ENCODE measurements around the gene SUCLG1.
"Not testable (repeated sequence)": the region's sequence is repeated elsewhere in the genome, so short reads cannot be mapped to it uniquely, and the experiment has no call there.

SUCLG1 gene

DNA sequence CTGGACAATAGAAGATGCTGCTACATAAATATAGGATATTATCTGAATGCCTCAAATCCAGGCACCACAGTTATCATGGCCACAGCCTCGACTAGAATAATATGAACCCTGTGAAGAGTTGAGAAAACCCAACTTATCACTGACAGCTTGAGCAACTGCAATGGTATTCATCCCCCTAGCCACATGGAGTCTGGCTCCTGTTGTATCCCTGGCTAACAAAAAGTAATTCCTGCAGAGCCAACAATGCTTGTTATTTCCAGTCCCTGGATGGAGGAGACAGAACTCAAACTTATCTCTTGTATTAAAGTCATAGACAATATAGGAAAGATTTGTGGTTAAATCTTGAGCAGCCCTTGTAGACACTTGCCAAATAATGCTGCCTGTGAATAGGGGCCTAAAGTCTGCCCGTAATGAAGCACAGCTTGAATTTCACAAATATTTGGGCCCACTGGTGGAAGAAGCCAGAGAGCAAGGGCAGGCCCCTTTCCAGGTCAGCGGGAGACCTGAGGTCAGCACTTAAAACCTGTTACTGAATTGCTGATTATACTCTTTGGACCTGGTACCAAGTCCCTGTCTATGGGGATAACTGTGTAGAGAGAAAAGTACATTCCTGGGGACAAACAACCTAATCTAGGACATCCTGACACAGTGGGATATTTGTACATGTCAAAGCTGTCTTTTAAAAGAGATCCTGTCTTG lies 28.4 kb upstream of the SUCLG1 start:
- H3K27ac ChIP-seq (ENCODE audit: low read depth, low read length, severe bottlenecking): no peak overlapping the region
- H3K9me3 ChIP-seq (ENCODE audit: control insufficient read depth, low read length): no peaks in the 10 kb centered on the region
- peaks cover 2% of the 10 kb centered on the region for H3K4me1 ChIP-seq (ENCODE audit: control insufficient read depth, insufficient read depth, low read length, poor library complexity, severe bottlenecking)
- 67 to 76% methylated on average over 2 to 3 of the region's 3 CpGs for WGBS, 2 experiments (ENCODE audit: insufficient coverage in 2 of 2)
- no peaks in the 10 kb centered on the region for H3K36me3 ChIP-seq (ENCODE audit: control insufficient read depth, insufficient read depth, low read length)
- H3K4me3 ChIP-seq (ENCODE audit: extremely low read depth, insufficient read depth, low read length, poor library complexity, severe bottlenecking): no peak overlapping the region

DNA sequence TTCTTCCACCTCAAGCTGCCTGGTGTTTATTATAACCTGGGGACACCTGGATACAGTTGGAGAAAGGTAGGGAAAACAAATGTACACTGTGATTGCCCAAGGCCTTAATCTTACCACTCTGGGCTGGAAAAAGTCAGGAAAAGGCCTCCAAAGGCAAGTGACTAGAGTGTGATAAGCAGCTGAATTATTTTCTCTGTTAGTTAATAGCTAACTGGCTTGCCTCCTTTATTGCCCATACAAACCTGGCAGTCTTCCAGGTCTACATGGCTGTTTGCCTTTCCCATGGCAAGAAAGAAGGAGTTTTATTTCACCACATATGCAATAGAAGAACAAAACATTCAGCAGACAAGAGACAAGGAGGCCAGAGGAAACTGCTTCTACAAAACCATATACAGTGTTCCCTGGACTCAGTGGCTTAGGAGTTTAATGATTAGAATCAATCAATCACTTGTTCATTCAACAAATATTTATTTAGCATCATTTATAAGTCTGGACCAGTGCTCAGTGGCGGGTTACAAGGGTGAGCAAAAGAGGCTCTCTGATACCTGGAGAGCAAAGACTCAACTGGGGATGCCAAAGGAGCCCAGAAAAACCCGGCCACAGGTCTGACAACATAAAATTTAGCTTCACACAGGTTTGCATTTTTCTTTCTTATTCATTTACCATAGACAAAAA lies 27.5 kb upstream of the SUCLG1 start:
- Histone ChIP-seq H3K27ac (ENCODE audit: low read depth, low read length, severe bottlenecking) (no peak overlapping the region), H3K9me3 (ENCODE audit: control insufficient read depth, low read length) (no peaks in the 10 kb centered on the region)
- WGBS, 2 experiments (ENCODE audit: insufficient coverage in 2 of 2): 83% methylated on average over 1 of the region's 2 CpGs; no CpG with 5 or more reads in 1 of the 2 experiments

DNA sequence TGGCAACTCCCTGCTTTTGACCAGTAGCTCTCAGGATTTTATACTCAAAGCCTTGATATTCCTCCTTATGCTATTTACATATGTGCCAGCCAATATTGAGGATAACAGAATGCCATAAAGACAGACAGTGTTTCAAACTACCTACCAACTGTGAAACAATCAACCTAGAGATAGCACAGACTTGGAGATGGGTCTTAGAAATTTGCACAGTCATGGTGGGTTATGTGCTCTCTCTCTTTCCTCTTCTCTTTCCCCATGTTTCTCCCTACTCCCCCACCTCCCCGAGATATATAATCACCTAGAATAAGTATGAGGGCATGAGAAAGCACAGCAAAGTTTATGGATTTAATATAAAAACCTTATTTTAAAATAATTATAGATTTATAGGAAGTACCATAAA lies 24.2 kb upstream of the SUCLG1 start:
- WGBS, 2 experiments (ENCODE audit: insufficient coverage in 2 of 2): no CpG with 5 or more reads among the region's 1 CpG
- peaks cover 5% of the 10 kb centered on the region for H3K9me3 ChIP-seq (ENCODE audit: control insufficient read depth, low read length)
- H3K36me3 ChIP-seq (ENCODE audit: control insufficient read depth, insufficient read depth, low read length): no peaks in the 10 kb centered on the region
- H3K27ac ChIP-seq (ENCODE audit: low read depth, low read length, severe bottlenecking): no peak overlapping the region
- H3K4me3 ChIP-seq (ENCODE audit: extremely low read depth, insufficient read depth, low read length, poor library complexity, severe bottlenecking): no peak overlapping the region
- peaks cover 12% of the 10 kb centered on the region for H3K4me1 ChIP-seq (ENCODE audit: control insufficient read depth, insufficient read depth, low read length, poor library complexity, severe bottlenecking)

More for the DNA sequence above, 27.5 kb upstream of the SUCLG1 start:
- peaks cover 9% of the 10 kb centered on the region for H3K4me1 ChIP-seq (ENCODE audit: control insufficient read depth, insufficient read depth, low read length, poor library complexity, severe bottlenecking)
- H3K4me3 ChIP-seq (ENCODE audit: extremely low read depth, insufficient read depth, low read length, poor library complexity, severe bottlenecking): no peak overlapping the region
- H3K36me3 ChIP-seq (ENCODE audit: control insufficient read depth, insufficient read depth, low read length): no peaks in the 10 kb centered on the region

DNA sequence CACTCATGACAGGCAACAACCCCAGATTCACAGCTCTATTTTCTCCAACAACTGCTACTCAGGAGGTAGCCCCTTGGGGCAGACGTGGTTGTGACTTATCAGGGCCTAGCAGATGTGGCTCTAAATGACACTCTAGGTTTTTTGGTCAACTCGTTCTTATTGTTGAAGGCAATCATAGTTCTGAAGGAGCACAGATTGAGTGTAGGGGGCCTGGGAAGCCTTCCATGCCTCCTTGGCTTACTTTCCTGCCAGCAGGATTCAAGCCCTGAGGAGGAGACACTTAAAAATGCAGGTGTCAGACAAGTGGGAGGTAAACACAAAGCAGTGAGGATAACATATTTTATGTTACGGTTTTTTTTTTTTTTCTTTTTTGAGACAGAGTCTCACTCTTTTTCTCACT lies 23.5 kb upstream of the SUCLG1 start:
- 78 to 100% methylated on average over 1 of the region's 3 CpGs for WGBS, 2 experiments (ENCODE audit: insufficient coverage in 2 of 2)
- Histone ChIP-seq H3K27ac (ENCODE audit: low read depth, low read length, severe bottlenecking) (no peak overlapping the region), H3K9me3 (ENCODE audit: control insufficient read depth, low read length) (peaks cover 12% of the 10 kb centered on the region), H3K4me3 (ENCODE audit: extremely low read depth, insufficient read depth, low read length, poor library complexity, severe bottlenecking) (no peak overlapping the region), H3K4me1 (ENCODE audit: control insufficient read depth, insufficient read depth, low read length, poor library complexity, severe bottlenecking) (peaks cover 12% of the 10 kb centered on the region), H3K36me3 (ENCODE audit: control insufficient read depth, insufficient read depth, low read length) (no peaks in the 10 kb centered on the region)

DNA sequence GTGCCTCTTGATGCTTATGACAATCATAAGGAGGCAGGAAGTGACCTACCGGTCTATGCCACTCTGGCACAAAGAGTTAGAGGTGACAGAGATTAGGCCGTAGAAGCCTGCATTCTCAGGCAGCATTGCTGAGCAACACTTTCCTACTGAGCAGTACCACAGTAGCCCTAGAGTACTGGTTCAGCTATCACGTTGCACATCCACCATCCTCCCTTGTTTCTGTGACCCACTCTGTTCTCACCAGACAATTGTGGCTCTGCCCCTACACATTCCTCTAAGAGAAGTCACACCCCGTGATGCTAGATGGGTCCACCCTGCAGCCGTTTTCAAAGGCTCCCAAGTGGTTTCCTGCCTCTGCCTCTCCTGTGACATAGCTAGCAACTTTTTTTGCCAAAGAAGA lies 22.6 kb upstream of the SUCLG1 start:
- WGBS, 2 experiments (ENCODE audit: insufficient coverage in 2 of 2): 68 to 95% methylated on average over 4 to 5 of the region's 5 CpGs
- Histone ChIP-seq H3K27ac (ENCODE audit: low read depth, low read length, severe bottlenecking) (no peak overlapping the region), H3K9me3 (ENCODE audit: control insufficient read depth, low read length) (peaks cover 20% of the 10 kb centered on the region), H3K36me3 (ENCODE audit: control insufficient read depth, insufficient read depth, low read length) (no peaks in the 10 kb centered on the region), H3K4me1 (ENCODE audit: control insufficient read depth, insufficient read depth, low read length, poor library complexity, severe bottlenecking) (peaks cover 12% of the 10 kb centered on the region), H3K4me3 (ENCODE audit: extremely low read depth, insufficient read depth, low read length, poor library complexity, severe bottlenecking) (no peak overlapping the region)

DNA sequence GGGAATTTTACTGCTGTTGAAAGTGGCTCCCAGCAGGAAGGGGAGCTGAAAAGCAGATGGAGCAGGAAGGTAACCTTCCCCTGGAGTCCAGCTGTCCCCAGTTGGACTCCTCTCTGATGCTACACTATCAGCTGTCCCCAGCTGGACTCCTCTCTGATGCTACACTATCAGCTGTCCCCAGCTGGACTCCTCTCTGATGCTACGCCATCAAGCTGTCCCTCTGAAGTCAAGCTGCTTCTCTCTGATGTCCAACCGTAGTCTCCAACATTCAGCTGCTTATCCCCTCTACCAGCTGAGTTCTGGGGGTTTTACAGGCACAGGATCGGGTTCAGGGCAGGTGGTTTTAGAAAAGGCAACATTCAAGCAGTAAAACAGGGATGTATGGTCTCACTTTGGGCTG lies 19.8 kb upstream of the SUCLG1 start:
- H3K27ac ChIP-seq (ENCODE audit: low read depth, low read length, severe bottlenecking): no peak overlapping the region
- H3K4me3 ChIP-seq (ENCODE audit: extremely low read depth, insufficient read depth, low read length, poor library complexity, severe bottlenecking): no peak overlapping the region
- H3K9me3 ChIP-seq (ENCODE audit: control insufficient read depth, low read length): peaks cover 29% of the 10 kb centered on the region
- H3K4me1 ChIP-seq (ENCODE audit: control insufficient read depth, insufficient read depth, low read length, poor library complexity, severe bottlenecking): peaks cover 12% of the 10 kb centered on the region
- WGBS, 2 experiments (ENCODE audit: insufficient coverage in 2 of 2): 66 to 81% methylated on average over 2 to 3 of the region's 3 CpGs
- H3K36me3 ChIP-seq (ENCODE audit: control insufficient read depth, insufficient read depth, low read length): no peaks in the 10 kb centered on the region

DNA sequence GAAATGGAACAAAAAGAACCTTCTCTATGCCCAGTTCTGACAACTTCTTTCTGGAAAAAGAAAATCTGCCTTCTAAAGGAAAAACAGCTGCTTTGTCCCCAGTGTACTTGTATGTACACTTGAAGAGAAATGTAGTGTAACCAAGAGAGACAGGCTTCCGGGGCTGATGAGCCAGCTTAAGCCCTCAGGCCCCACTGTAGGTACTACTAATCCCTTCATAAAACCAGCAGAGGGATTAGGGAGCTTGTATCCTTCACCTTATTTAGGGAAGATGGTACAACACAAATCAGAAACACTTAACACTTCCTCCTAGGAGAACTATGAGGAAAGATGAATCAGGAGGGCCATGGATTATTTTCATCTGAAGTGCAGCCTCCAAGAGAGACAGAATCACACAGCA lies 18.8 kb upstream of the SUCLG1 start:
- H3K27ac ChIP-seq (ENCODE audit: low read depth, low read length, severe bottlenecking): no peak overlapping the region
- no CpG with 5 or more reads among the region's 1 CpG for WGBS, 2 experiments (ENCODE audit: insufficient coverage in 2 of 2)
- peaks cover 30% of the 10 kb centered on the region for H3K9me3 ChIP-seq (ENCODE audit: control insufficient read depth, low read length)
- no peak overlapping the region for H3K4me3 ChIP-seq (ENCODE audit: extremely low read depth, insufficient read depth, low read length, poor library complexity, severe bottlenecking)
- H3K36me3 ChIP-seq (ENCODE audit: control insufficient read depth, insufficient read depth, low read length): no peaks in the 10 kb centered on the region
- H3K4me1 ChIP-seq (ENCODE audit: control insufficient read depth, insufficient read depth, low read length, poor library complexity, severe bottlenecking): peaks cover 12% of the 10 kb centered on the region

DNA sequence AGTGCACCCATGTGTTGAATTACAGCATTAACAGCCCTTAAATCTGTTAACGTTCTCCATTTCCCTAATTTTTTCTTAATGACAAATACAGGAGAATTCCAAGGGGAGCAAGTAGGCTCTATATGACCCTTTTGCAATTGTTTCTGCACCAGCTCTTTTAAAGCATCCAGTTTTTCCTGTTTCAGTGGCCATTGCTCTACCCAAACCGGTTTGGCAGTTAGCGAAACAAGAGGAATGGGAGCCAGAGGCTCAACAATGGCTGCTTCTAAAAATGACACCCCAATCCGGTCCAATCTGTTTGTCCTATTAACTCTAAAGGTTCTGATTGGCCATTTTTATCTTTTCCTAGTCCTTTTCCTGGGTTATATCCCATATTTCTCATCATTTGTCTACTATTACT lies 15.1 kb upstream of the SUCLG1 start:
- Histone ChIP-seq H3K27ac (ENCODE audit: low read depth, low read length, severe bottlenecking) (no peak overlapping the region), H3K4me1 (ENCODE audit: control insufficient read depth, insufficient read depth, low read length, poor library complexity, severe bottlenecking) (no peaks in the 10 kb centered on the region), H3K36me3 (ENCODE audit: control insufficient read depth, insufficient read depth, low read length) (no peaks in the 10 kb centered on the region), H3K9me3 (ENCODE audit: control insufficient read depth, low read length) (peaks cover 48% of the 10 kb centered on the region), H3K4me3 (ENCODE audit: extremely low read depth, insufficient read depth, low read length, poor library complexity, severe bottlenecking) (no peak overlapping the region)
- 92 to 93% methylated on average over 3 of the region's 4 CpGs for WGBS, 2 experiments (ENCODE audit: insufficient coverage in 2 of 2)

DNA sequence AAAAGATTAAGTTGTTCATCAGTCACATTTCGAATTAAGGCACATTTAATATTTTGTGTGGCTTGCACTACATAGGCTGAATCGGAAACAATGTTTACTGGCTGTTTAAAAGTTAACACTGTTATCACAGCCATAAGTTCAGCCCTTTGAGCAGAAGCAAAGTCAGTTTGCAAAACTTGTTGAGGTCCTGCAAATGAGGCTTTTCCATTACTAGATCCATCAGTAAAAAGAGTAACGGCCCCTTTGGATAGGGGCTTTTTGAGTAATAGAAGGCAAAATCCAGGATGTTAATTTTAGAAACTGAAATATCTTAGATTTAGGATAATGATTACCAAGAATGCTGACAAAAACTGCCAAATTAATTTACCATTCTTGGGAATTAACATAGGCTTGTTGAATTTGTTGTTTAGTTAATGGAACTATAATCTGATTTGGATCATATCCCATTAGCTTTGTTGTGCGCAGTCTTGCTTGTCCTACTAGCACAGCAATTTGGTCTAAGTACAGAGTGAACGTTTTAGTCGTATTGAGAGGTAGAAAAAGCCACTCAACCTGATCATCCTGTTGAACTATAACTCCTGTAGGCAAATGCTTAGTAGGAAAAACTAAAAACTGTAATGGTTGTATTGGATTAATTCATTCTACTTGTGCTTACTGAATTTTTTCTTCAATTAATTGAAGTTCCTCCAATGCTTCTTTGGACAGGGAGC lies 13.9 kb upstream of the SUCLG1 start:
- WGBS, 2 experiments (ENCODE audit: insufficient coverage in 2 of 2): 76 to 100% methylated on average over 2 to 3 of the region's 6 CpGs
- H3K36me3 ChIP-seq (ENCODE audit: control insufficient read depth, insufficient read depth, low read length): no peaks in the 10 kb centered on the region
- H3K9me3 ChIP-seq (ENCODE audit: control insufficient read depth, low read length): peaks cover 48% of the 10 kb centered on the region
- no peaks in the 10 kb centered on the region for H3K4me1 ChIP-seq (ENCODE audit: control insufficient read depth, insufficient read depth, low read length, poor library complexity, severe bottlenecking)
- no peak overlapping the region for H3K4me3 ChIP-seq (ENCODE audit: extremely low read depth, insufficient read depth, low read length, poor library complexity, severe bottlenecking)
- H3K27ac ChIP-seq (ENCODE audit: low read depth, low read length, severe bottlenecking): no peak overlapping the region

DNA sequence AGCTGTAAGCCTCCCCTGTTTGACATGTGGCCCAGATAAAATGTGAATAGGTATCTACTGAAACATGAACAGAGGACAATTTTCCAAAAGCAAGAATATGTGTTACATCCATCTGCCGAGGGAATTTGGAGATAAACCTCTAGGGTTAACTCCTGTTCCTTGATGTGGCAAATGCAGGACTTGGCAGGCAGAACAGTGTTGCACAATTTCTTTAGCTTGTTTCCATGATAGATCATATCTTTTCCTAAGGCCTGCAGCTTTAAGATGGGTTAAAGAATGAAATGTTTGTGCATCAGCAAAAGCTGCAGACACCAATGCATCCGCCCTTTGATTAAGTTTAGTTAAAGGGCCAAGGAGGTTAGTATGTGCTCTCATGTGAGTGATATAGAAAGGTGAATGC lies 13.3 kb upstream of the SUCLG1 start:
- peaks cover 43% of the 10 kb centered on the region for H3K9me3 ChIP-seq (ENCODE audit: control insufficient read depth, low read length)
- H3K36me3 ChIP-seq (ENCODE audit: control insufficient read depth, insufficient read depth, low read length); H3K4me3 ChIP-seq (ENCODE audit: extremely low read depth, insufficient read depth, low read length, poor library complexity, severe bottlenecking); H3K4me1 ChIP-seq (ENCODE audit: control insufficient read depth, insufficient read depth, low read length, poor library complexity, severe bottlenecking); H3K27ac ChIP-seq (ENCODE audit: low read depth, low read length, severe bottlenecking): not testable (repeated sequence)
- 77 to 86% methylated on average over 2 of the region's 2 CpGs for WGBS, 2 experiments (ENCODE audit: insufficient coverage in 2 of 2)

DNA sequence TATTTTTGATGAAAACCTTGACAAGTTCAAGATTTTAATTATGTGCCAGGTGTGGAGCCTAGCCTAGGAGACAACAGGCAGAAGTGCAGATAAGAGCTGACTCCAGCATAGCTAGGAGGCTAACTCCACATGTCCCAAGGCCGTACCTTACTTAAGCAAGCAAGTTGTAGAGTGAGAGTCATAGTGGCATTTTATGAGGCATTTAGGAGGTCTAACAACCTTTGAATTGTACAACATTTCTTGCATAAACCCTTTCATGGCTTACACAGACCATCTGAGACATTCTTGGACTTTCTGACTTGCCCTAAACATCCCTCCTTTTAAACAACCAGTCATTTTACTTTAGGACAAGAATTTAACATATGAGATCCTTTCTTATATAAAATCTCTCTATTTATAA lies 8.3 kb upstream of the SUCLG1 start:
- no CpG with 5 or more reads among the region's 1 CpG for WGBS, 2 experiments (ENCODE audit: insufficient coverage in 2 of 2)
- peaks cover 30% of the 10 kb centered on the region for H3K9me3 ChIP-seq (ENCODE audit: control insufficient read depth, low read length)
- no peak overlapping the region for H3K4me3 ChIP-seq (ENCODE audit: extremely low read depth, insufficient read depth, low read length, poor library complexity, severe bottlenecking)
- H3K4me1 ChIP-seq (ENCODE audit: control insufficient read depth, insufficient read depth, low read length, poor library complexity, severe bottlenecking): no peaks in the 10 kb centered on the region
- no peaks in the 10 kb centered on the region for H3K36me3 ChIP-seq (ENCODE audit: control insufficient read depth, insufficient read depth, low read length)
- H3K27ac ChIP-seq (ENCODE audit: low read depth, low read length, severe bottlenecking): no peak overlapping the region

Data from mesodermal cell (in vitro differentiated cells).